ENCODE measurements around the gene RREB1. TPM values are rescaled to one million over a fixed set of nuclear protein-coding genes. Genes with fewer than 3 reads are reported as not detected.
A peak's percentile ranks its signal among the peaks of the same experiment; 100 is the strongest.

Gene RREB1
- total and polyA plus RNA-seq, 2 experiments from 2014 or later = 8.5 to 25.5 TPM

DNA sequence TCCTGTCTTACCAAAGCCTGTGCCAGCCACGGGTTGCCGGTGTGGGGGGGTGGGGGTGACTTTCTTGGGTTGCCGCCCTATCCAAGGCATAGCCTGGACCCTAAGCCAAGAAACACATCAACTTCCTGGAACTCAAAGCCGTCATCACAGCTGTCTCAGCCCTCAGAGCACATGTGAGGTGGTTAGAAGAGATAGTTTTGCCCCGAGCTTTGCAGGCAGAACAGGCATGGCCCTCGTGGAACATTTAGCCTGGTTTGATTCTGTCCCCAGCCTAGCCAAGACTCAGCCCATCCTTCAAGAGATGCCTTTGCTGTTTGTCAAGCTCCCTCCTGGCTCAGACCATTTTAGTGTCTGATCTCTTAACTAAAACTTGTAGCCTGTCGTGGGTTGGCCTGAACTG, 64.9 kb downstream of the RREB1 start (continued):
- TF ChIP-seq STAT1 (IDR thresholded peaks at IDR 0.05; ENCODE audit: unreplicated experiment) (no peak), CREB1 (CRISPR knock-in tag; IDR thresholded peaks at IDR 0.05; ENCODE audit: low read depth) (no peak), ZNF114 (CRISPR knock-in tag; IDR thresholded peaks at IDR 0.05) (no peak), POLR2AphosphoS5 (IDR thresholded peaks at IDR 0.05; ENCODE audit: low read depth) (no peak), ZNF331 (CRISPR knock-in tag; IDR thresholded peaks at IDR 0.05; ENCODE audit: low read depth) (no peak), JUNB (IDR thresholded peaks at IDR 0.05; ENCODE audit: unreplicated experiment) (no peak)
- TF ChIP-seq, protein P1, sequence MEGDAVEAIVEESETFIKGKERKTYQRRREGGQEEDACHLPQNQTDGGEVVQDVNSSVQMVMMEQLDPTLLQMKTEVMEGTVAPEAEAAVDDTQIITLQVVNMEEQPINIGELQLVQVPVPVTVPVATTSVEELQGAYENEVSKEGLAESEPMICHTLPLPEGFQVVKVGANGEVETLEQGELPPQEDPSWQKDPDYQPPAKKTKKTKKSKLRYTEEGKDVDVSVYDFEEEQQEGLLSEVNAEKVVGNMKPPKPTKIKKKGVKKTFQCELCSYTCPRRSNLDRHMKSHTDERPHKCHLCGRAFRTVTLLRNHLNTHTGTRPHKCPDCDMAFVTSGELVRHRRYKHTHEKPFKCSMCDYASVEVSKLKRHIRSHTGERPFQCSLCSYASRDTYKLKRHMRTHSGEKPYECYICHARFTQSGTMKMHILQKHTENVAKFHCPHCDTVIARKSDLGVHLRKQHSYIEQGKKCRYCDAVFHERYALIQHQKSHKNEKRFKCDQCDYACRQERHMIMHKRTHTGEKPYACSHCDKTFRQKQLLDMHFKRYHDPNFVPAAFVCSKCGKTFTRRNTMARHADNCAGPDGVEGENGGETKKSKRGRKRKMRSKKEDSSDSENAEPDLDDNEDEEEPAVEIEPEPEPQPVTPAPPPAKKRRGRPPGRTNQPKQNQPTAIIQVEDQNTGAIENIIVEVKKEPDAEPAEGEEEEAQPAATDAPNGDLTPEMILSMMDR (conservative IDR thresholded peaks at IDR 0.05; ENCODE audit: low read depth in 2 of 2) = no peak
- TF ChIP-seq, protein P2, sequence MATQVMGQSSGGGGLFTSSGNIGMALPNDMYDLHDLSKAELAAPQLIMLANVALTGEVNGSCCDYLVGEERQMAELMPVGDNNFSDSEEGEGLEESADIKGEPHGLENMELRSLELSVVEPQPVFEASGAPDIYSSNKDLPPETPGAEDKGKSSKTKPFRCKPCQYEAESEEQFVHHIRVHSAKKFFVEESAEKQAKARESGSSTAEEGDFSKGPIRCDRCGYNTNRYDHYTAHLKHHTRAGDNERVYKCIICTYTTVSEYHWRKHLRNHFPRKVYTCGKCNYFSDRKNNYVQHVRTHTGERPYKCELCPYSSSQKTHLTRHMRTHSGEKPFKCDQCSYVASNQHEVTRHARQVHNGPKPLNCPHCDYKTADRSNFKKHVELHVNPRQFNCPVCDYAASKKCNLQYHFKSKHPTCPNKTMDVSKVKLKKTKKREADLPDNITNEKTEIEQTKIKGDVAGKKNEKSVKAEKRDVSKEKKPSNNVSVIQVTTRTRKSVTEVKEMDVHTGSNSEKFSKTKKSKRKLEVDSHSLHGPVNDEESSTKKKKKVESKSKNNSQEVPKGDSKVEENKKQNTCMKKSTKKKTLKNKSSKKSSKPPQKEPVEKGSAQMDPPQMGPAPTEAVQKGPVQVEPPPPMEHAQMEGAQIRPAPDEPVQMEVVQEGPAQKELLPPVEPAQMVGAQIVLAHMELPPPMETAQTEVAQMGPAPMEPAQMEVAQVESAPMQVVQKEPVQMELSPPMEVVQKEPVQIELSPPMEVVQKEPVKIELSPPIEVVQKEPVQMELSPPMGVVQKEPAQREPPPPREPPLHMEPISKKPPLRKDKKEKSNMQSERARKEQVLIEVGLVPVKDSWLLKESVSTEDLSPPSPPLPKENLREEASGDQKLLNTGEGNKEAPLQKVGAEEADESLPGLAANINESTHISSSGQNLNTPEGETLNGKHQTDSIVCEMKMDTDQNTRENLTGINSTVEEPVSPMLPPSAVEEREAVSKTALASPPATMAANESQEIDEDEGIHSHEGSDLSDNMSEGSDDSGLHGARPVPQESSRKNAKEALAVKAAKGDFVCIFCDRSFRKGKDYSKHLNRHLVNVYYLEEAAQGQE (IDR thresholded peaks at IDR 0.05; ENCODE audit: unreplicated experiment) = no peak
- TF ChIP-seq, protein P3, sequence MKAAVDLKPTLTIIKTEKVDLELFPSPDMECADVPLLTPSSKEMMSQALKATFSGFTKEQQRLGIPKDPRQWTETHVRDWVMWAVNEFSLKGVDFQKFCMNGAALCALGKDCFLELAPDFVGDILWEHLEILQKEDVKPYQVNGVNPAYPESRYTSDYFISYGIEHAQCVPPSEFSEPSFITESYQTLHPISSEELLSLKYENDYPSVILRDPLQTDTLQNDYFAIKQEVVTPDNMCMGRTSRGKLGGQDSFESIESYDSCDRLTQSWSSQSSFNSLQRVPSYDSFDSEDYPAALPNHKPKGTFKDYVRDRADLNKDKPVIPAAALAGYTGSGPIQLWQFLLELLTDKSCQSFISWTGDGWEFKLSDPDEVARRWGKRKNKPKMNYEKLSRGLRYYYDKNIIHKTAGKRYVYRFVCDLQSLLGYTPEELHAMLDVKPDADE (IDR thresholded peaks at IDR 0.05) = no peak

DNA sequence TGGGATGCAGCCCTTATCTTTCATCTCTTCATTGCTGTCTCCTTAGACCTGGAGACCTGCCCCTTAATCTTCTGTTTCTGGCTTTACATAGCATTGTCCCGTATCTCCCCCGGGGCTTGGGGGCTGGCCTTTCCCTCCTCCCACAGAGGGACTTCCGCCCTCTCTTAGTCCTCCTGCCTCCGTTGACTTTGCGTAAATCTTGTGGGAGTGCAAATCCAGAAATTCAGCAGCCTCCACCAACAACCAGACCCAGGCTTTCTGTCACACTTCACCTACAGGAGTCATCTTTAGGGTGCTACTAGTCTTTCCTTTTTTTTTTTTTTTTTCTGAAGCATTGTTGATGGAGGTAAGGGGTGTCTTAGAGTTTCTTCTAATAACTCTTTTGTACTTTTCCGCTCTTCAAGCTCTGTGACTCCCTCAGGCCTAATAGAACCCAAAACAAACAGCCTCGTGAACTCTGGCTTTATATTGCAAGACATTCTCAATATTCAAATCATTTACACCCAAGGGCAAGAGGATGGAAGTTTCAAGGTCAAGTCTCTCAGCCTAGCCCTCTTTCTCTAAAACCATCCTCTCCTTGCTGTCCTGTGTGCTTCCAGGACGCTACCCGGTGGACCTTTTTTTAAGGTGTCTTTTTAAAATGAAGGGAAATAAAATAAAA, 66.2 kb downstream of the RREB1 start:
- Histone ChIP-seq H2AFZ (no peak overlapping the region), H3F3A (replicated peaks; ENCODE audit: low read depth) (no peaks in the 10 kb centered on the region; the same call in 1 of the 2 replicates), H4K20me1 (replicated peaks; ENCODE audit: insufficient read depth) (no peaks in the 10 kb centered on the region), H3K79me2 (replicated peaks; ENCODE audit: insufficient read depth) (peaks cover 60% of the 10 kb centered on the region), H3K4me2 (peak overlapping the region; percentile 69), H3K36me3 (ENCODE audit: insufficient read depth) (no peaks in the 10 kb centered on the region), H3K4me1 (ENCODE audit: insufficient read depth) (peaks cover 45% of the 10 kb centered on the region), H3K27ac (ENCODE audit: low read depth) (peak overlapping the region; percentile 59; the same call in 1 of the 2 replicates), H3K4me3 (peak overlapping the region; percentile 30; the same call in 1 of the 2 replicates), H3K27me3 (ENCODE audit: insufficient read depth) (no peaks in the 10 kb centered on the region), H3K9me2 (ENCODE audit: insufficient read depth) (no peaks in the 10 kb centered on the region)
- H3K4me3 Mint-ChIP-seq = peak overlapping the region; percentile 43
- DNase-seq (ENCODE audit: low spot score) (peak; percentile 66), ATAC-seq (peak; percentile 85)
- TF ChIP-seq, protein P4, sequence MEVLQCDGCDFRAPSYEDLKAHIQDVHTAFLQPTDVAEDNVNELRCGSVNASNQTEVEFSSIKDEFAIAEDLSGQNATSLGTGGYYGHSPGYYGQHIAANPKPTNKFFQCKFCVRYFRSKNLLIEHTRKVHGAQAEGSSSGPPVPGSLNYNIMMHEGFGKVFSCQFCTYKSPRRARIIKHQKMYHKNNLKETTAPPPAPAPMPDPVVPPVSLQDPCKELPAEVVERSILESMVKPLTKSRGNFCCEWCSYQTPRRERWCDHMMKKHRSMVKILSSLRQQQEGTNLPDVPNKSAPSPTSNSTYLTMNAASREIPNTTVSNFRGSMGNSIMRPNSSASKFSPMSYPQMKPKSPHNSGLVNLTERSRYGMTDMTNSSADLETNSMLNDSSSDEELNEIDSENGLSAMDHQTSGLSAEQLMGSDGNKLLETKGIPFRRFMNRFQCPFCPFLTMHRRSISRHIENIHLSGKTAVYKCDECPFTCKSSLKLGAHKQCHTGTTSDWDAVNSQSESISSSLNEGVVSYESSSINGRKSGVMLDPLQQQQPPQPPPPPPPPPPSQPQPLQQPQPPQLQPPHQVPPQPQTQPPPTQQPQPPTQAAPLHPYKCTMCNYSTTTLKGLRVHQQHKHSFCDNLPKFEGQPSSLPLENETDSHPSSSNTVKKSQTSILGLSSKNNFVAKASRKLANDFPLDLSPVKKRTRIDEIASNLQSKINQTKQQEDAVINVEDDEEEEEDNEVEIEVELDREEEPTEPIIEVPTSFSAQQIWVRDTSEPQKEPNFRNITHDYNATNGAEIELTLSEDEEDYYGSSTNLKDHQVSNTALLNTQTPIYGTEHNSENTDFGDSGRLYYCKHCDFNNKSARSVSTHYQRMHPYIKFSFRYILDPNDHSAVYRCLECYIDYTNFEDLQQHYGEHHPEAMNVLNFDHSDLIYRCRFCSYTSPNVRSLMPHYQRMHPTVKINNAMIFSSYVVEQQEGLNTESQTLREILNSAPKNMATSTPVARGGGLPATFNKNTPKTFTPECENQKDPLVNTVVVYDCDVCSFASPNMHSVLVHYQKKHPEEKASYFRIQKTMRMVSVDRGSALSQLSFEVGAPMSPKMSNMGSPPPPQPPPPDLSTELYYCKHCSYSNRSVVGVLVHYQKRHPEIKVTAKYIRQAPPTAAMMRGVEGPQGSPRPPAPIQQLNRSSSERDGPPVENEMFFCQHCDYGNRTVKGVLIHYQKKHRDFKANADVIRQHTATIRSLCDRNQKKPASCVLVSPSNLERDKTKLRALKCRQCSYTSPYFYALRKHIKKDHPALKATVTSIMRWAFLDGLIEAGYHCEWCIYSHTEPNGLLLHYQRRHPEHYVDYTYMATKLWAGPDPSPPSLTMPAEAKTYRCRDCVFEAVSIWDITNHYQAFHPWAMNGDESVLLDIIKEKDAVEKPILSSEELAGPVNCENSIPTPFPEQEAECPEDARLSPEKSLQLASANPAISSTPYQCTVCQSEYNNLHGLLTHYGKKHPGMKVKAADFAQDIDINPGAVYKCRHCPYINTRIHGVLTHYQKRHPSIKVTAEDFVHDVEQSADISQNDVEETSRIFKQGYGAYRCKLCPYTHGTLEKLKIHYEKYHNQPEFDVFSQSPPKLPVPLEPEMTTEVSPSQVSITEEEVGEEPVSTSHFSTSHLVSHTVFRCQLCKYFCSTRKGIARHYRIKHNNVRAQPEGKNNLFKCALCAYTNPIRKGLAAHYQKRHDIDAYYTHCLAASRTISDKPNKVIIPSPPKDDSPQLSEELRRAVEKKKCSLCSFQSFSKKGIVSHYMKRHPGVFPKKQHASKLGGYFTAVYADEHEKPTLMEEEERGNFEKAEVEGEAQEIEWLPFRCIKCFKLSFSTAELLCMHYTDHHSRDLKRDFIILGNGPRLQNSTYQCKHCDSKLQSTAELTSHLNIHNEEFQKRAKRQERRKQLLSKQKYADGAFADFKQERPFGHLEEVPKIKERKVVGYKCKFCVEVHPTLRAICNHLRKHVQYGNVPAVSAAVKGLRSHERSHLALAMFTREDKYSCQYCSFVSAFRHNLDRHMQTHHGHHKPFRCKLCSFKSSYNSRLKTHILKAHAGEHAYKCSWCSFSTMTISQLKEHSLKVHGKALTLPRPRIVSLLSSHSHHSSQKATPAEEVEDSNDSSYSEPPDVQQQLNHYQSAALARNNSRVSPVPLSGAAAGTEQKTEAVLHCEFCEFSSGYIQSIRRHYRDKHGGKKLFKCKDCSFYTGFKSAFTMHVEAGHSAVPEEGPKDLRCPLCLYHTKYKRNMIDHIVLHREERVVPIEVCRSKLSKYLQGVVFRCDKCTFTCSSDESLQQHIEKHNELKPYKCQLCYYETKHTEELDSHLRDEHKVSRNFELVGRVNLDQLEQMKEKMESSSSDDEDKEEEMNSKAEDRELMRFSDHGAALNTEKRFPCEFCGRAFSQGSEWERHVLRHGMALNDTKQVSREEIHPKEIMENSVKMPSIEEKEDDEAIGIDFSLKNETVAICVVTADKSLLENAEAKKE (CRISPR knock-in tag; IDR thresholded peaks at IDR 0.05) = no peak
- peak overlapping the region; percentile 79 for H3K27ac Mint-ChIP-seq
- H3K27me3 Mint-ChIP-seq (ENCODE audit: insufficient read depth, low read depth, poor library complexity) = peaks cover 6% of the 10 kb centered on the region
- H3K36me3 Mint-ChIP-seq (ENCODE audit: low read depth) = peaks cover 14% of the 10 kb centered on the region
- H3K9me3 Mint-ChIP-seq = no peaks in the 10 kb centered on the region
- H3K4me1 Mint-ChIP-seq = peaks cover 52% of the 10 kb centered on the region

Data from GM23338 (cell line).